B cell (primary cell): Measurements from ENCODE around the gene TMOD3. TPM values are rescaled to one million over a fixed set of nuclear protein-coding genes. Genes with fewer than 3 reads are reported as not detected.
"Not testable (repeated sequence)": the region's sequence is repeated elsewhere in the genome, so short reads cannot be mapped to it uniquely, and the experiment has no call there.

ENCODE experiments used
- ATAC-seq: fragments of 200-7000 bp; cut with Tn5 transposase; one replicate; pipeline ENCODE4 v1.10.0; 2021; ENCODE audit warnings: low read depth, mild to moderate bottlenecking, moderate number of reproducible peaks, moderate library complexity
- CTCF ChIA-PET: fragments of 350-600 bp; sonication (Branson Sonifier 250); formaldehyde crosslinking; loops from one replicate; lab custom pipeline; 2021; ENCODE audit warnings: antibody characterized with exemption, inconsistent platforms; lab: Charles Lee
- POLR2A ChIA-PET: fragments of 350-600 bp; sonication (Branson Sonifier 250); formaldehyde crosslinking; loops from one replicate; lab custom pipeline; 2021; ENCODE audit warnings: antibody characterized with exemption; lab: Charles Lee
- DNase-seq: peaks from one replicate; pipeline ENCODE4 v3.0.0; 2013
- H2AFZ ChIP-seq: 2 replicates; pipeline ENCODE4 v1.6.1; 2012; ENCODE audit warnings: mild to moderate bottlenecking, low read depth, low read length; ENCODE audit not compliant: insufficient read depth, poor library complexity, severe bottlenecking
- H3K27ac ChIP-seq, 2 donors: 1 replicate in 1 of 2; 2 replicates in 1 of 2; pipeline ENCODE4 v1.5.1; 2012 to 2013; ENCODE audit warnings: low read length in 2 of 2, mild to moderate bottlenecking in 2 of 2, moderate library complexity in 1 of 2
- H3K27me3 ChIP-seq, 4 experiments: fragments of 200-600 bp in 1 of 4; sonication (generic) in 1 of 4; replicated peaks in 1 of 4; 1 replicate in 2 of 4; 2 replicates in 2 of 4; pipeline versions ENCODE4 v1.6.1 to v1.7.0; 2013 to 2016; ENCODE audit warnings: low read length in 3 of 4, mild to moderate bottlenecking in 2 of 4, mixed read lengths in 1 of 4, moderate library complexity in 1 of 4; ENCODE audit not compliant: insufficient read depth in 4 of 4, control insufficient read depth in 3 of 4; ENCODE audit errors: control extremely low read depth in 1 of 4
- H3K36me3 ChIP-seq, 2 experiments: replicated peaks in 1 of 2; 1 replicate in 1 of 2; 2 replicates in 1 of 2; pipeline versions ENCODE4 v1.6.1 to v1.7.1; 2013; ENCODE audit warnings: low read length in 1 of 2; ENCODE audit not compliant: insufficient read depth in 2 of 2, control insufficient read depth in 1 of 2; ENCODE audit errors: control extremely low read depth in 1 of 2, extremely low read depth in 1 of 2
- H3K4me1 ChIP-seq, 2 donors: fragments of 200-600 bp in 1 of 2; sonication (generic) in 1 of 2; 1 replicate in 1 of 2; 2 replicates in 1 of 2; pipeline versions ENCODE4 v1.5.1 to v1.6.1; 2013 to 2017; ENCODE audit warnings: low read length in 2 of 2; ENCODE audit not compliant: control insufficient read depth in 2 of 2, insufficient read depth in 2 of 2
- H3K4me2 ChIP-seq: replicated peaks from 2 replicates; pipeline ENCODE3; 2012; ENCODE audit warnings: mild to moderate bottlenecking, low read depth, low read length; ENCODE audit not compliant: poor library complexity, severe bottlenecking
- H3K4me3 ChIP-seq, 5 experiments: fragments of 200-600 bp in 1 of 5; sonication (generic) in 1 of 5; 1 replicate in 3 of 5; 2 replicates in 2 of 5; pipeline versions ENCODE4 v1.5.1 to v1.7.0; 2011 to 2016; ENCODE audit warnings: low read length in 4 of 5, mild to moderate bottlenecking in 4 of 5, low read depth in 2 of 5, control low read depth in 1 of 5, moderate library complexity in 1 of 5; ENCODE audit not compliant: insufficient read depth in 1 of 5; ENCODE audit errors: control extremely low read depth in 1 of 5, extremely low read depth in 1 of 5
- H3K79me2 ChIP-seq: fragments of 200-600 bp; sonication (generic); one replicate; pipeline ENCODE4 v1.6.0; 2016; ENCODE audit warnings: low read length; ENCODE audit not compliant: control insufficient read depth, insufficient read depth
- H3K9ac ChIP-seq: fragments of 200-600 bp; sonication (generic); 2 replicates; pipeline ENCODE4 v1.6.1; 2017; ENCODE audit warnings: mild to moderate bottlenecking, low read length, moderate library complexity
- H3K9me3 ChIP-seq, 3 donors: one replicate each; pipeline versions ENCODE4 v1.6.1 to v1.7.1; 2013; ENCODE audit warnings: low read length in 2 of 3; ENCODE audit not compliant: control insufficient read depth in 2 of 3, insufficient read depth in 1 of 3; ENCODE audit errors: control extremely low read depth in 1 of 3
- H4K20me1 ChIP-seq: 2 replicates; pipeline ENCODE4 v1.6.0; 2012; ENCODE audit warnings: mild to moderate bottlenecking, low read length; ENCODE audit not compliant: insufficient read depth, control insufficient read depth, poor library complexity, severe bottlenecking
- H3K27ac Mint-ChIP-seq: one replicate; pipeline ENCODE4 v1.8.0; 2021; ENCODE audit warnings: mixed read lengths
- H3K27me3 Mint-ChIP-seq: one replicate; pipeline ENCODE4 v1.8.0; 2021; ENCODE audit warnings: mixed read lengths
- H3K4me1 Mint-ChIP-seq: one replicate; pipeline ENCODE4 v1.8.0; 2021; ENCODE audit warnings: mixed read lengths
- H3K4me3 Mint-ChIP-seq: one replicate; pipeline ENCODE4 v1.8.0; 2021; ENCODE audit warnings: mixed read lengths
- H3K9me3 Mint-ChIP-seq: one replicate; pipeline ENCODE4 v1.8.0; 2022; ENCODE audit warnings: mixed read lengths; ENCODE audit not compliant: insufficient read depth
- EZH2 ChIP-seq: IDR thresholded peaks from 2 replicates; pipeline ENCODE4 v1.6.1; 2012; ENCODE audit warnings: borderline replicate concordance, low read depth, mild to moderate bottlenecking, moderate library complexity, low read length; ENCODE audit not compliant: insufficient read depth, poor library complexity, severe bottlenecking
- WGBS: methylation state at CpG from one replicate; pipeline ENCODE4 v1.1.5; 2013; ENCODE audit warnings: missing lambda C conversion rate; ENCODE audit not compliant: insufficient coverage; 5-methylcytosine and 5-hydroxymethylcytosine counted together
- intact Hi-C: fragments of 100-400 bp; cut with micrococcal nuclease; formaldehyde crosslinking; loops from one replicate; pipeline ENCODE4 v1.10.0; 2022
- polyA plus RNA-seq: library from polyadenylated mRNA; depleted of rRNA; stranded (reverse); fragments of >200 nt; gene quantifications from 2 replicates; pipeline ENCODE4 v1.2.3, GENCODE V29; 2012
- total RNA-seq, 2 donors: library from RNA; stranded (reverse); fragments of 120-200 nt in 1 of 2; gene quantifications; 1 replicate in 1 of 2; 2 replicates in 1 of 2; pipeline versions ENCODE4 v1.2.3 to v1.2.4, GENCODE V29; 2013 to 2022
- TF ChIP-seq, protein P1 (sequence below): fragments of 200-600 bp; IDR thresholded peaks from one replicate; pipeline ENCODE4 v1.8.0; 2022; ENCODE audit warnings: antibody characterized with exemption, mild to moderate bottlenecking

Gene TMOD3
- total and polyA plus RNA-seq, 2 donors (not counting 1 experiment from before 2014, with no cell fraction given): 7.2 to 52.1 TPM

DNA sequence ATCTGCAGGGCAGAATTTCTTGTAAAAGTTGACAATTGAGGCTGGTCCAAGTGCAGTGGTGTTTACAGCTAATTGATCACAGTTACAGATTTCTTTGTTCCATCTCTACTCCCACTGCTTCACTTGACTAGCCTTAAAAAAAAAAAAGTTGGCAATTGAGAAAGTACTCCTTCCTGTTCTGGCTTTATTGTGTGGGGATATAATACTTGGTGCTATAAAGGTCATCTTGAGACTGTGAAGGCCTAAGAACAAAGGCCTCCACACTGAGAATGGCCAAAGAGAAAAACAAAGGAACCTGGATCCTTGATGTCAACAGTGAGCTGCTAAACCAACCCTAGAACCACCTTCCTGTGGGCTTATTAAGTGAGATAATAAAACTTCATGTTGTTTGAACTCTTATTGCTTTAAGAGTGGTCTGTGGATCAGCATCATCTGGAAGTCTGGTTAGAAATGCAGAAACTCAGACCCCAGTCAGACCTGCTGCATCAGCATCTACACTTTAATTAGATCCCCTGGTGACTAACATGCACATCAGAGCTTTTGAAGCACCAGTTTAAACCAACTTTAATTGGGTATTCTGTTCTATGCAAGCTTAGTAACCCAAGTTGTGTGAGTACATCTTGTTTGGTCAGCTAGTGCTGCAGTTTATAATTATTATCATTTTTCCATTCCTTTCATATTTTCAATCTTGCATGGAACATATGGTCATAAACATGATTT lies 55.2 kb downstream of the TMOD3 start:
- no peak overlapping the region for H3K27ac ChIP-seq
- no peak overlapping the region for H2AFZ ChIP-seq
- ChIA-PET POLR2A (interaction anchor here (0.7 kb wide), 1 partner anchor 473 kb away, joined by 7 read pairs; no protein-coding TSS in a partner anchor), CTCF (interaction anchor here (0.7 to 1.5 kb wide), 6 partner anchors 9 to 849 kb away, joined by 3 to 5 read pairs (median 4); no protein-coding TSS in a partner anchor)
- peaks cover 5% of the 10 kb centered on the region for H3K4me1 Mint-ChIP-seq
- no peak overlapping the region for H3K27ac Mint-ChIP-seq
- no peak for DNase-seq
- H3K79me2 ChIP-seq: no peaks in the 10 kb centered on the region
- H3K36me3 ChIP-seq: peaks cover 2 to 3% of the 10 kb centered on the region in 2 experiments
- no peak for TF ChIP-seq EZH2
- TF ChIP-seq, protein P1, sequence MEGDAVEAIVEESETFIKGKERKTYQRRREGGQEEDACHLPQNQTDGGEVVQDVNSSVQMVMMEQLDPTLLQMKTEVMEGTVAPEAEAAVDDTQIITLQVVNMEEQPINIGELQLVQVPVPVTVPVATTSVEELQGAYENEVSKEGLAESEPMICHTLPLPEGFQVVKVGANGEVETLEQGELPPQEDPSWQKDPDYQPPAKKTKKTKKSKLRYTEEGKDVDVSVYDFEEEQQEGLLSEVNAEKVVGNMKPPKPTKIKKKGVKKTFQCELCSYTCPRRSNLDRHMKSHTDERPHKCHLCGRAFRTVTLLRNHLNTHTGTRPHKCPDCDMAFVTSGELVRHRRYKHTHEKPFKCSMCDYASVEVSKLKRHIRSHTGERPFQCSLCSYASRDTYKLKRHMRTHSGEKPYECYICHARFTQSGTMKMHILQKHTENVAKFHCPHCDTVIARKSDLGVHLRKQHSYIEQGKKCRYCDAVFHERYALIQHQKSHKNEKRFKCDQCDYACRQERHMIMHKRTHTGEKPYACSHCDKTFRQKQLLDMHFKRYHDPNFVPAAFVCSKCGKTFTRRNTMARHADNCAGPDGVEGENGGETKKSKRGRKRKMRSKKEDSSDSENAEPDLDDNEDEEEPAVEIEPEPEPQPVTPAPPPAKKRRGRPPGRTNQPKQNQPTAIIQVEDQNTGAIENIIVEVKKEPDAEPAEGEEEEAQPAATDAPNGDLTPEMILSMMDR: no peak
- no peaks in the 10 kb centered on the region for H4K20me1 ChIP-seq
- H3K9ac ChIP-seq: no peak overlapping the region
- peaks cover 0 to 4% (median 0%) of the 10 kb centered on the region in 3 donors for H3K9me3 ChIP-seq
- H3K27me3 ChIP-seq: no peaks in the 10 kb centered on the region
- ATAC-seq: no peak
- H3K9me3 Mint-ChIP-seq: no peaks in the 10 kb centered on the region
- no peak overlapping the region for H3K4me3 Mint-ChIP-seq
- intact Hi-C loops: no loop called here
- H3K4me2 ChIP-seq: no peak overlapping the region
- no peaks in the 10 kb centered on the region for H3K27me3 Mint-ChIP-seq
- no peaks in the 10 kb centered on the region for H3K4me1 ChIP-seq
- H3K4me3 ChIP-seq: no peak overlapping the region

GRCh38 chr15:51885758-51886157 lies 56.3 kb downstream of the TMOD3 start:
- ATAC-seq, H3K9me3 ChIP-seq, POLR2A ChIA-PET, H3K27ac Mint-ChIP-seq, H3K4me2 ChIP-seq, H3K27me3 Mint-ChIP-seq, CTCF ChIA-PET, H3K4me3 ChIP-seq, H4K20me1 ChIP-seq, H3K4me1 ChIP-seq, H3K9ac ChIP-seq, H3K27me3 ChIP-seq, H3K4me1 Mint-ChIP-seq, H3K27ac ChIP-seq, H3K36me3 ChIP-seq, H3K4me3 Mint-ChIP-seq, H3K79me2 ChIP-seq, H2AFZ ChIP-seq, DNase-seq, H3K9me3 Mint-ChIP-seq, intact Hi-C loops: not testable (repeated sequence)
- WGBS: 99% methylated on average over 32 of the region's 32 CpGs
